ENCODE results near the gene LHFPL4. TPM values are rescaled to one million over a fixed set of nuclear protein-coding genes. Genes with fewer than 3 reads are reported as not detected.
"Not testable (repeated sequence)": the region's sequence is repeated elsewhere in the genome, so short reads cannot be mapped to it uniquely, and the experiment has no call there.

The LHFPL4 gene
- total RNA-seq, 1 donor from 2014 or later, result 1.4 TPM

DNA sequence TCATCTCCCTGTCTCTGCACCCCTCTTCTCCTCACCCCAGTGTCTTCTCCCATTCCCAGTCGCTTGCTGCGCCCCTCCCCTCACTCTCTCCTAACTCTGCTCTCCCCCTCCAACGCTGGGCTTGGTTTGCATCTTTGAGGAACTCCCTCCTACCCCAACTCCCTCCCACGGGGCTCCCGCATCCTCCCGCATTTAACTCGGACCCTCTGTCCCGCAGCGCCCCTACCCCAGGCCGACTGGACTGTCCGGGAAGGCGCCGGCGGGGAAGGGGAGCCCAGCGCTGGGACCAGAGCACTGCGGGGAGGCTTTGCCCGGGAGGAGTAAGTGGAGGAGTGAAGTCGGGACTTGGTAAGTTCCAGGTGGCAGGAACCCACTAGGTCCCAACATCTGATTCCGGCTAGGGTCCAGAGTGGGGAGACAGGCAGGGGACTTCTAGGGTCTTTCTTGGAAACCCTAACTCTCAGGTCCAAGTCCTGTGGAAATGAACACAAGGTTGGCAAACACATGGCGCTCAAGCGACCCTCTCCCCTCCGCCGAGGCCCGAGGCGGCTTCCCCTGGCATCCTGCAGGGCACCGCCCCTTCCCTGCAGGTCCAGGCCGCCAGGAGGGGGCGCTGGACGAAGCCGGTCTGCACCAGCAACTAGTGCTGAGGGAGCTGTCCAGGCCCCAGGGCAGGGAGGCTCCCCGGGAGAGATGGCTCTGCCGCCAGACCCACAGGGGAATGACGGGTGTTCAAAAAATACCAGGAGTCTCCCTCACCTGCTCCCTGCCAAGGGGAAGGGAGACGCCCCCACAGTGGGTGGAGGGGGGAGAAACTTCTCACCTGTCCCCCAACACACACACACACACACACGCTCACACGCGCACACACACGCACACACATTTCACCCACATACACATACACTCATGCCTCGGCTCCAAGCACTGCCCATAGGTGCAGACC is 53.2 kb downstream of the LHFPL4 start:
- Mint-ChIP-seq H3K27ac (ENCODE audit: unreplicated experiment) (no peak overlapping the region), H3K36me3 (ENCODE audit: low read depth) (no peaks in the 10 kb centered on the region)
- TF ChIP-seq CTCF (conservative IDR thresholded peaks at IDR 0.05), result peak; percentile 78

DNA sequence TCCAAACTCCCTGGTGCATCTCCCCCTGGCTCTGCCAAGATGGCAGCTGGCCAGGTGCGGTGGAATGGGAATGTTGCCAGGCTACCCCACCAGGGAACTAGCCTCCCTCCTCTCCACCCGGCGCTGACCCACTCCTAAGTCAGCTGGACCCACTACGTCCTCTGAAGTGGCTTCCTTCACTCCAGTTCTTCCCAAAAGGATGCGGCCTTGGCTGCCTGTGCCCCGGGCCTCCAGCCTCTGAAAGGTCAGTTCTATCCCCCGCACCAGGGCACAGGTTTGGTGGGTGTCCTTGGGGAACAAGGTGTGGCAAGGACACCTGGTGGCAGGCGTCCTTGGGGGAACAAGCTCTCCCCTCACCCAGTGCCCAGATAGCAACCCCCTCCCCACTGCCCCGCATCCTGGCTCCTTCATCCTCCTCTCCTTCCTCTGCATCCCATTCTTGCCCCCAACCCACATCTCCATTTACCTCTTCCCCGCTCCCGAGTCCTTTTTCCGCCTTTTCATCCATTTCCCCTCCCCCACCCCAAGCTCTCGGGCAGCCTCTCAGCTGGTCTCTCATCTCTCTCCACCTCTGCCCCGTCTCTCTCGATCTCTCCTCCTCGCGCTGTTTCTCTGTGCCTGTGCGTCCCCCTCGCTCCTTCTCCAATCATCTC is 54.0 kb downstream of the LHFPL4 start:
- no peak for TF ChIP-seq CTCF (conservative IDR thresholded peaks at IDR 0.05)
- H3K9me3 Mint-ChIP-seq, result no peaks in the 10 kb centered on the region
- peaks cover 36% of the 10 kb centered on the region for H3K27me3 Mint-ChIP-seq (ENCODE audit: low read depth)
- peak overlapping the region; percentile 25 for H3K4me3 Mint-ChIP-seq
- H3K27ac Mint-ChIP-seq (ENCODE audit: unreplicated experiment), result no peak overlapping the region
- peaks cover 14% of the 10 kb centered on the region for H3K4me1 Mint-ChIP-seq
- peaks cover 4% of the 10 kb centered on the region for H3K36me3 Mint-ChIP-seq (ENCODE audit: low read depth)
- DNase-seq (ENCODE audit: low read depth, low spot score), result no peak

More for the DNA sequence above, 53.2 kb downstream of the LHFPL4 start:
- Mint-ChIP-seq H3K4me1 (peaks cover 10% of the 10 kb centered on the region), H3K4me3 (peak overlapping the region; percentile 25), H3K27me3 (ENCODE audit: low read depth) (peaks cover 39% of the 10 kb centered on the region), H3K9me3 (no peaks in the 10 kb centered on the region)
- DNase-seq (ENCODE audit: low read depth, low spot score), result peak; percentile 84

GRCh38 chr3:9498781-9499180 is 54.8 kb downstream of the LHFPL4 start:
- no peak for DNase-seq (ENCODE audit: low read depth, low spot score)
- Mint-ChIP-seq H3K4me3 (no peak overlapping the region), H3K36me3 (ENCODE audit: low read depth) (peaks cover 6% of the 10 kb centered on the region), H3K4me1 (peaks cover 14% of the 10 kb centered on the region), H3K27me3 (ENCODE audit: low read depth) (peaks cover 36% of the 10 kb centered on the region), H3K27ac (ENCODE audit: unreplicated experiment) (no peak overlapping the region), H3K9me3 (no peaks in the 10 kb centered on the region)
- TF ChIP-seq CTCF (conservative IDR thresholded peaks at IDR 0.05), result no peak

DNA sequence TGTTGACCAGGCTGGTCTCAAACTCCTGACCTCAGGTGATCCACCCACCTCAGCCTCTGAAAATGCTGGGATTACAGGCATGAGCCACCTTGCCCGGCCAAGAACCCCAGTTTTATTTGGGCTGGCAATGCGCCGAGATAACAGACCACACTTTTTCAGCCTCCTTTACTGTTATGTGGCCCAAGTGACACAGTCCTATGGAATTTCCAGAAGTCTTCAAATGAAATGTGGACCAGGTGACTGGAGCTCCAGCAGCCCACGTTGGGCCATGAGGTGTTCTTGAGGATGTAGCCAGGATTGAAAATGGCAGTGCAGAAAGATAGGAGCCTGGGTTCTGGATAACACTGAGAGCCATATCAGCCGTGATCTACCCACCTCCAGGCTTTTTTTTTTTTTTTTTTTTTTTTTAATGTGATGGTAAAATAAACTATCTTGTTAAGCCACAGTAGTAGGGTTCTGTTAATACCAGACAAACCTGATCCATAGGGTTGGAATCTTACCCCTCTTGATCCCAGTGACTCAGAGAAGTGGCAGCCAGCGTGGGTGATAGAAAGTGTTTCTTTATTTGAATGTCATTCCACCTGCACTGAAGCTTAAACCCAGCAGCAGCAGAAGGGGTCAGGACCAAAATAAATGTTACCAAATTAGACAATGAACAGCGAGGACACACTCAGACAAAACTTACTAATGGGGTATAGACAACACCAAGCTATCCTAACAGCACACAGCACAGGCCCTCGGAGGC is 55.6 kb downstream of the LHFPL4 start:
- Mint-ChIP-seq H3K4me3 (peak overlapping the region; percentile 10), H3K9me3 (no peaks in the 10 kb centered on the region), H3K4me1 (peaks cover 14% of the 10 kb centered on the region), H3K36me3 (ENCODE audit: low read depth) (peaks cover 10% of the 10 kb centered on the region), H3K27me3 (ENCODE audit: low read depth) (peaks cover 32% of the 10 kb centered on the region), H3K27ac (ENCODE audit: unreplicated experiment) (no peak overlapping the region)
- no peak for DNase-seq (ENCODE audit: low read depth, low spot score)
- TF ChIP-seq CTCF (conservative IDR thresholded peaks at IDR 0.05), result no peak

- no peak overlapping the region for H3K4me3 Mint-ChIP-seq
- TF ChIP-seq CTCF (conservative IDR thresholded peaks at IDR 0.05), result no peak
- no peak for DNase-seq (ENCODE audit: low read depth, low spot score)
- peaks cover 14% of the 10 kb centered on the region for H3K4me1 Mint-ChIP-seq
- H3K36me3 Mint-ChIP-seq (ENCODE audit: low read depth), result peaks cover 10% of the 10 kb centered on the region
- H3K27me3 Mint-ChIP-seq (ENCODE audit: low read depth), result peaks cover 29% of the 10 kb centered on the region
- H3K27ac Mint-ChIP-seq (ENCODE audit: unreplicated experiment), result no peak overlapping the region
- no peaks in the 10 kb centered on the region for H3K9me3 Mint-ChIP-seq
Measured at GRCh38 chr3:9496893-9497292, 56.7 kb downstream of the LHFPL4 start.

DNA sequence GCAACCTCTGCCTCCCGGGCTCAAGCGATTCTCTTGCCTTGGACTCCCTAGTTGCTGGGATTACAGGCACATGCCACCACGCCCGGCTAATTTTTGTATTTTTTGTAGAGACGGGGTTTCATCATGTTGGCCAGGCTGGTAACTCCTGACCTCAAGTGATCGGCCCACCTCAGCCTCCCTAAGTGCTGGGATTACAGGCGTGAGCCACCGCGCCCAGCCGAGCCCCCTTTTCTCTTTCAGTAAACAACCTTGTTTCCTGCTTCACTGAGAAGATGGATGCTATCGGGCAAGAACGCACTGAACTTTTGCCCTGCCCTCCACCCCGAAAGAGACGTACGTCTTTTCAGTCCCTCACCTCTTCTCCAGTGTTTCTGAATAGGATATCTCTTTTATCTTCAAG is 59.6 kb downstream of the LHFPL4 start:
- not testable (repeated sequence) for H3K27ac Mint-ChIP-seq (ENCODE audit: unreplicated experiment); H3K27me3 Mint-ChIP-seq (ENCODE audit: low read depth)
- peaks cover 16% of the 10 kb centered on the region for H3K36me3 Mint-ChIP-seq (ENCODE audit: low read depth)

More for the DNA sequence above, 59.6 kb downstream of the LHFPL4 start:
- DNase-seq (ENCODE audit: low read depth, low spot score); H3K9me3 Mint-ChIP-seq; H3K4me3 Mint-ChIP-seq; H3K4me1 Mint-ChIP-seq: not testable (repeated sequence)
